Activated T-cell treated with anti-CD3 and anti-CD28 coated beads, Interleukin-2, amount 50 U/mL, for 24 hours (primary cell): ENCODE measurements around the gene SELENBP1.

ENCODE experiments used
- DNase-seq: peaks from one replicate; pipeline ENCODE4 v3.0.0-alpha.2; 2020
- H3K27ac Mint-ChIP-seq: 2 replicates; pipeline ENCODE4 v1.8.0; 2020; ENCODE audit warnings: mild to moderate bottlenecking, mixed read lengths
- H3K27me3 Mint-ChIP-seq: 2 replicates; pipeline ENCODE4 v1.8.0; 2020; ENCODE audit warnings: mixed read lengths
- H3K36me3 Mint-ChIP-seq: 2 replicates; pipeline ENCODE4 v1.8.0; 2020; ENCODE audit warnings: low read depth, mixed read lengths
- H3K4me1 Mint-ChIP-seq: 2 replicates; pipeline ENCODE4 v1.8.0; 2020; ENCODE audit warnings: low read depth, mixed read lengths
- H3K4me3 Mint-ChIP-seq: 2 replicates; pipeline ENCODE4 v1.8.0; 2020; ENCODE audit warnings: mild to moderate bottlenecking, moderate library complexity, mixed read lengths
- H3K9me3 Mint-ChIP-seq: 2 replicates; pipeline ENCODE4 v1.8.0; 2020; ENCODE audit warnings: mixed read lengths

SELENBP1 gene

DNA sequence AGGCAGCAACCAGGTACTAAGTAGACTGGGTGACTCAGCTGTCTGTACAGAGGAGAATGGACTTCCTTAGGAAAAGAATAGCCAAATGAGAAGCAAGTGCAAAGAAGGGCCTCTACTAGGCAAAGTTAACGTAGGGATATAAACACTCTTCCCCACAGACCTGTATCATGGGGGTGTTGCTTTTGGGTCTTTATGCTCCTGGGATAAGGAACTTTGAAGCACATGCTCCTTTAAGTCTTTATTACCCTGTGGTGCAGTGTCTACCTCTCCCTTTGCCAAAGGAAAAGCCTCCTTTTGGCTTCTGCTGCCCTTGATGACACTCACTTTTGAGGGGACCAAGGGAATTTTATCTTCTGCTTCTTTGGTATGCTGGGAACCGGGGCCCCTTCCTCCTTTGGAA lies 30.5 kb downstream of the SELENBP1 start:
- Mint-ChIP-seq H3K4me1 (peaks cover 35% of the 10 kb centered on the region), H3K27ac (peak overlapping the region; percentile 65), H3K4me3 (no peak overlapping the region), H3K36me3 (peaks cover 47% of the 10 kb centered on the region), H3K27me3 (no peaks in the 10 kb centered on the region), H3K9me3 (no peaks in the 10 kb centered on the region)
- no peak for DNase-seq

DNA sequence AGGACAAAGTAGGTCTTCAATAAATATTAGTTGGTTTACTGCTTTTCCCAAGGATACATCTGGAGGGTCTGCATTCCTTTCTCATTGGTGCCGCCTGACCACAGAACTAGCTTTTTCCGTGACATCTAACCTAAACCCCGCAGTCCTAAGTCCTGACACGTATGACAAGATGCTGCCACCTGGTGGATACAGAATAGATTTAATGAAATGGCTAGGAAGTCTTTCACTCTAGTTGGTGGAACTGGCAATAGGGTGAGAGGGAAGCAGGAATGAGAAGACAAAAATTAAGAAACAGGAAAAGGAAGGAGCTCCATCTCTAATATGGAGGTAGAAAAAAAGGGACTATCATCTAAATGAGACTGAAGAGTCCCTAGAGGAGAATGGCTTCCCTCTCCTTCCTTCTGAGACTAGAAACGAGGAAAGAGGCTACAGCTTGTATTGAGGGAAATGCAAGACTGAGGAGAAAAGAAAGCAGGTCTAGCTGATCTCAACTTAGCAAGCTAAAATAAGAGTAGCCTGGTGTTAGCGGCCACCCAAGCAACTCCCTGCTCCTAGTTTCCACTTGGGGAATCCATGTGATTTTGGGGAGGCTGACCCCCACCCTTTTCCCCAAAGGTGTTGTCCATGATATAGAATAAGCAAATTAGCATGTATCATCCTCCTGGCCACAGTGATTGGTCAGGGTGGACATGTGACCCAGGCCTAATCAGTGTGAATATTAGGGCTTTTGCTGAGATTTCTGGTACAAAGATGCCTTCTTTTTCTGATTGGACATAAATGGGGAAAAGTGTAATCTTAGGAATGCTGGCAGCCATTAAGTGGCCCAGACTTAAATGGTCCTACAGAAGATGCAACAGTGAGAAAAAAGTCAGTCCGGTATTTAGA lies 31.4 kb downstream of the SELENBP1 start:
- DNase-seq = peak; percentile 41
- Mint-ChIP-seq H3K4me3 (no peak overlapping the region), H3K36me3 (peaks cover 38% of the 10 kb centered on the region), H3K9me3 (no peaks in the 10 kb centered on the region), H3K27me3 (no peaks in the 10 kb centered on the region), H3K4me1 (peaks cover 27% of the 10 kb centered on the region), H3K27ac (peak overlapping the region; percentile 6)

DNA sequence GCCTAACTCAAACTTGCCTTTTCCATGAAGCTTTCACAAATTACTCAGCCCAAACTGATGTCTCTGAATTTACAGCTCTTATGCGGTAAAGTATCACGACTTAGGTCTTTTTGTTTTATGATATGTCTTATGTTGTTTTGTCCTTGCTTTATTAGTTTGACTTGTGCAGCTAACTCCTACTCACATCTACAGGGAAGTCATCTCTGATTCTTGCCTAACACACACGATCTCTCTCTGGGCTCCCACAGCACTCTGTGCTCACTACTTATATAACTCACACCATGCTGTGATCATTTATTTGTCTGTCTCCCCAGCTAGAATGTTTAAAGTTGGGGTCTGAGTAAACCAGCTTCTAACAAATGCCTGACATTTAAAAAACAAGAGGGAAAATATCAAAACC lies 35.9 kb downstream of the SELENBP1 start:
- no peak for DNase-seq
- H3K4me1 Mint-ChIP-seq = peaks cover 9% of the 10 kb centered on the region
- peaks cover 1% of the 10 kb centered on the region for H3K36me3 Mint-ChIP-seq
- H3K27me3 Mint-ChIP-seq = no peaks in the 10 kb centered on the region
- no peak overlapping the region for H3K4me3 Mint-ChIP-seq
- H3K9me3 Mint-ChIP-seq = no peaks in the 10 kb centered on the region
- H3K27ac Mint-ChIP-seq = no peak overlapping the region

GRCh38 chr1:151334822-151335221 lies 37.7 kb downstream of the SELENBP1 start:
- no peaks in the 10 kb centered on the region for H3K36me3 Mint-ChIP-seq
- no peak overlapping the region for H3K4me3 Mint-ChIP-seq
- no peaks in the 10 kb centered on the region for H3K27me3 Mint-ChIP-seq
- peaks cover 2% of the 10 kb centered on the region for H3K4me1 Mint-ChIP-seq
- no peak for DNase-seq
- H3K27ac Mint-ChIP-seq = no peak overlapping the region
- H3K9me3 Mint-ChIP-seq = no peaks in the 10 kb centered on the region

DNA sequence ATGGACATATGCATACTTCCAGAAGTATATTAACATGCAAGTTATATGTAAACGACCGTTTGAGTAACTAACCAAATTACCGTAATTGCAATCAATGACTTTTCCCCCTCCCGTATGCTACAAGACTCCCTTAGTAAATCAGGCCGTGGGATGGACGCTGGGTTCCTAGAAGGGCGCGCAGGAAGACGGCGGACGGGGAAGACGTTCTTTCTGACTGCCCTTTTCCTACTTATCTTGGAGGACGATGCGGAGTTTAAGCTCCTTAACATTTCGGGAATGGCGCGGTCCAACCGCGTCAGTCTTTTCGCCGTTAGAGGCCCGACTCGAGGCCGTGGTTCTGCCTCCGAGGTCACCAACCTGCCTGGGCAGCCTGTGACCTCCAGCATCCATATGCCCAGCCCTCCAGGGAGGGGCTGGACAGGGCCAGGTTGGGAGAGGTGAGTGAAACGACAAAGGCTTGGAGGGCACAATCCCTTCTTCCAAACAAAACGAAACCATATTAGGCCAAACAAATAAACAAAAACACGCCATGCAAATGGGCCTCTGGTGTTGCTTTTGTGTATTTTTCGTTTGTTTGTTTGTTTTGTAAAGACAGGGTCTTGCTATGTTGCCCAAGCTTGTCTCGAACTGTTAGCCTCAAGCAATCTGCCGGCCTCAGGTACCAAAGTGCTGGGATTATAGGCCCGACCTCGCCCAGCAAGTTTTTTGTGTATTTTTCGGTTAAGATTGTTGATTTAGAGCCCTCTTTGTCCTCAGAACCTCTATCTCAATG lies 44.4 kb downstream of the SELENBP1 start:
- Mint-ChIP-seq H3K27me3 (no peaks in the 10 kb centered on the region), H3K27ac (peak overlapping the region; percentile 98), H3K4me1 (peaks cover 34% of the 10 kb centered on the region), H3K4me3 (peak overlapping the region; percentile 89), H3K36me3 (peaks cover 42% of the 10 kb centered on the region), H3K9me3 (no peaks in the 10 kb centered on the region)
- no peak for DNase-seq

DNA sequence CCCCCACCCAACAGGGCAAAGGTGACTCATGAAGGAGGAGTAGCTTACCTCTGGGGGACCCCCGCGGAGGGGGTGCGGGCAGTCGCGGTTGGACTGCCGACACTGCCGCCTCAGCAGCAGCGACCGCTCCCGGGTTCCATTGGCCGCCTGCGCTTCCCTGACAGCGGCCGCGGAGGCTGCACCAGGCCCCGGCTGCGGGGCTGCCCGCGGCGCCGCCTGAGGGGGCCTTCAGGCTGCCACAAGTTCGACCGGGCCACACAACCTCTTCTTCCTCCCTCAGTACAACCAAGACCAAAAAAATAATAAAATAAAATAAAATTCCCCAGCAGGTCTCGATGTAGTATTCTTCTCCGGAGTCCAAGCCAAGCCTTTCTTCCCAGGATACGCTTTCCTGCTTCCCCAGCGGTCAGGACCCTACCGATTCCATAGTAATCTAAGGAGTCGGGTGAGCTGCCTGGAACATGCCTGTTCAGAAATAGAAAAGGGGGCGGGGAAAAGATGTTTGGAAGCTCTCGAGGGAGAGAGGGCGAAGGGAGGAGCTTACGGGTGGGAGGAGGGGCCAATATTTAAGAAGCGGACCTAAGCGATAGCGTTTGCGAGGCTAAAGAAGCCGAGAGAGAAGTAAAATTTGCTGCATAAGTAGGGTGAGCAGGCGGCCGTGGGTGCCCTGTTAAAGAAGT lies 45.1 kb downstream of the SELENBP1 start, which contains the start of gene PI4KB:
Gene PI4KB, minus strand, starts transcription at position 194 of the 680 bp plus-strand sequence. CDS start 10,935 bp downstream, outside the sequence.
- Mint-ChIP-seq H3K9me3 (no peaks in the 10 kb centered on the region), H3K4me1 (peaks cover 38% of the 10 kb centered on the region), H3K27me3 (no peaks in the 10 kb centered on the region), H3K4me3 (peak within 1 kb of the TSS; percentile 89), H3K36me3 (peaks cover 47% of the 10 kb centered on the region), H3K27ac (peak within 1 kb of the TSS; percentile 98)
- DNase-seq = peak; percentile 85

DNA sequence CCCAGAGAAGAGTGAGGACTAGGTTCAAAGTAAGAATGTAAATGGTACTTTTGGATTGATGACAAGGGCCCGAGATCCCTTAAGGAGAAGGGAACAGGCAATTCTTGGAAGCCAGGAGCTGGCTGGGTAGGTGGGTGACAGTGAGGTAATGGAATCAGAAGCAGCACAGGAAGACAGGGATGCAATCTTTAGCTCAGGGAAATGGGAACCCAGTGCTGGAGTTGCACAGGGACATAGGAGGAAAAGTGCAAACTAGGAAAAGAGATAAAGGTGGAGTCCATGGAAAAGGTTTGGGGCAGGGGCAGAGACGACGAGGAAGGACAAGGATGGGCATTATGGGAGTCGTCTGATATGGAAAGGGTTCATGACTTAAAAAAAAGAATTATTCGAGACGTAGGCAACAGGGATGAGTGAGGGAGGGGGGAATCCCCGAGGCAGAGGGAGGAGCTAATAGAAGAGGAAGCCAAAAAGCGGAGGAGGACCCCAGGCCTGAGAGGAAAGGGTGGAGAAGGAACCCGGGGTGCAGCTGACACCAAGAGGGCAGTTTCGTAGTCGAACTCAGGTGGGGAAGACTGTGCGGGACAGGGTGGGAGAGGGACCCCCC lies 45.8 kb downstream of the SELENBP1 start:
- peaks cover 44% of the 10 kb centered on the region for H3K4me1 Mint-ChIP-seq
- H3K4me3 Mint-ChIP-seq = peak overlapping the region; percentile 89
- H3K27ac Mint-ChIP-seq = peak overlapping the region; percentile 98
- DNase-seq = no peak
- H3K27me3 Mint-ChIP-seq = no peaks in the 10 kb centered on the region
- peaks cover 53% of the 10 kb centered on the region for H3K36me3 Mint-ChIP-seq
- H3K9me3 Mint-ChIP-seq = no peaks in the 10 kb centered on the region

DNA sequence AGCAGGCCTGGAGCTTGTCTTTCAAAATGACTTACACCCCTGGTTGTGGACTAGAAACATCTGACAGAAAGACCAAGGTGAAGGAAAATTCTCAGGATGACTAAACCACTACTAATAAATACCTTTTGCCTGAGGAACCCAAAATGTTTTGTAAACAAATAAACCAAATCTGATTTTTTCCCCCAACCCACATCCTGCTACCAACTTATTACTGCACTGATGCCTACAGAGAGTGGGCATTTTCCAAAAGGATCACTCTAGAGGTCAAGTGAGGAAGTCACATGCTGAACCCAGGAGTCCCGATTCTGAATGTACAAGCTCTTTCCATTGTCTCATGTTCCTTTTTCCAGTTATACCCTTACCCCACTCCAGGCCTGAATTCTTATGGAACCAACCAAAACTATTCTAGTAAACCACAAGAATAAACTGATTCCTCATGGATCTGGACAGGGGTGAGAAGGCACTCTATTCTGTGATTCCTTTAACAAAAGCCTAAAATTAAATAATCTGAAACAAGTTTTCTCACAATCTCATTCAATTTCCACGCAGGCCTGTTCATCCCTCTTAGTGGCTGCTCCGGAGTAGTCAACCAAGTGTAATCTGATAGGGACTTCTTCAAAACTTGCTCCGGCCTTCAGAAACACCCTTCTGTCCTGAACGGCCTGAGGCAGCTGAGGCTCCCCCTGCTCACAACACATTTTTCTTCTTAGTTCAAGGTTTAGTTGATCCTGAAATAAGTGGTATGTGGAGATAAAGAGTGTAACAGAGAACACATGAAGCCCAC lies 46.7 kb downstream of the SELENBP1 start:
- no peaks in the 10 kb centered on the region for H3K27me3 Mint-ChIP-seq
- no peak for DNase-seq

GRCh38 chr1:151325231-151325630 lies 47.3 kb downstream of the SELENBP1 start:
- DNase-seq = no peak
- Mint-ChIP-seq H3K4me3 (peak overlapping the region; percentile 89), H3K4me1 (peaks cover 54% of the 10 kb centered on the region), H3K27me3 (no peaks in the 10 kb centered on the region), H3K27ac (peak overlapping the region; percentile 98), H3K36me3 (peaks cover 64% of the 10 kb centered on the region), H3K9me3 (no peaks in the 10 kb centered on the region)

More for the DNA sequence above, 46.7 kb downstream of the SELENBP1 start:
- H3K36me3 Mint-ChIP-seq = peaks cover 58% of the 10 kb centered on the region
- H3K4me1 Mint-ChIP-seq = peaks cover 47% of the 10 kb centered on the region
- H3K4me3 Mint-ChIP-seq = peak overlapping the region; percentile 89
- no peaks in the 10 kb centered on the region for H3K9me3 Mint-ChIP-seq
- H3K27ac Mint-ChIP-seq = peak overlapping the region; percentile 98

DNA sequence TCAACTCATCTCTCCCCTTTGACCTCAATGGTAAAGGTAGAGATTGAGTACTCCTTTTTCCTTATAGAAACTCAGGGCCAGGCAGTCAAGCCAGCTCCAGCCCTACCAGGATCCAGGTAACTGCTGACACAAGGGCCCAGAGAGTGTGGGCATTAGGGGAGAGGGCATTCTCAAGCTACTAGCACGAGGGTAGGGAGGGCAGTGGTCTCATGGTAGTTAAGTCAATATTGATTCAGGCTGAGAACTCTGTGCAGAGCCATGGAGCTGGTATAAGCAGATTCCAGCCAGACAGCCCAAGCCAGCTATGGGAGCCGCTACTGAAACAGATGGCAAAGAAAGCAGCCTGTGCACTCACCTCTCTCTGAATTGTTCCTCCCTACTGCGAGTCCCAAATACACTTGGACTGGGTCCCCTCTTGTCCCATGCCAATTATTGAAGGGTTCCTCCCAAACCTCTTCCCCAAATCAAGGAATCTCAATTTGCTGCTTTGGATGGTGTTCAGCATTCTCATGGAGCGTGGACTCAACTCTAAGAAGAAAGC lies 48.0 kb downstream of the SELENBP1 start:
- H3K4me1 Mint-ChIP-seq = peaks cover 58% of the 10 kb centered on the region
- peak overlapping the region; percentile 29 for H3K27ac Mint-ChIP-seq
- no peaks in the 10 kb centered on the region for H3K27me3 Mint-ChIP-seq
- no peak overlapping the region for H3K4me3 Mint-ChIP-seq
- DNase-seq = no peak
- H3K36me3 Mint-ChIP-seq = peaks cover 71% of the 10 kb centered on the region
- H3K9me3 Mint-ChIP-seq = no peaks in the 10 kb centered on the region

GRCh38 chr1:151318975-151319374 lies 53.5 kb downstream of the SELENBP1 start:
- peaks cover 52% of the 10 kb centered on the region for H3K4me1 Mint-ChIP-seq
- no peak for DNase-seq
- no peak overlapping the region for H3K4me3 Mint-ChIP-seq
- H3K27me3 Mint-ChIP-seq = no peaks in the 10 kb centered on the region
- H3K27ac Mint-ChIP-seq = peak overlapping the region; percentile 40
- H3K9me3 Mint-ChIP-seq = no peaks in the 10 kb centered on the region
- peaks cover 72% of the 10 kb centered on the region for H3K36me3 Mint-ChIP-seq

- DNase-seq = no peak
- Mint-ChIP-seq H3K4me3 (no peak overlapping the region), H3K9me3 (no peaks in the 10 kb centered on the region), H3K27me3 (no peaks in the 10 kb centered on the region), H3K27ac (peak overlapping the region; percentile 63), H3K36me3 (peaks cover 76% of the 10 kb centered on the region), H3K4me1 (peaks cover 68% of the 10 kb centered on the region)
These were observed 56.8 kb downstream of the SELENBP1 start for GRCh38 chr1:151315565-151316235.
